HEK293 (cell line): ENCODE results near the gene SLC9A9.
"Not testable (repeated sequence)": the region's sequence is repeated elsewhere in the genome, so short reads cannot be mapped to it uniquely, and the experiment has no call there.

Experiments used
- CTCF ChIA-PET: fragments of 350-600 bp; formaldehyde crosslinking; extraction: SDS; loops from one replicate; lab custom pipeline; 2021; ENCODE audit warnings: antibody characterized with exemption; lab: Yijun Ruan, JAX
- POLR2A ChIA-PET: fragments of 300-600 bp; formaldehyde crosslinking; extraction: SDS; loops from one replicate; lab custom pipeline; 2020; ENCODE audit warnings: antibody characterized with exemption, inconsistent platforms; lab: Yijun Ruan, JAX
- H3K27ac ChIP-seq: fragments of 200-500 bp; sonication (Bioruptor generic); 2 replicates; pipeline ENCODE4 v1.5.1; 2014; ENCODE audit warnings: low read depth, low read length, control low read depth, inconsistent platforms; ENCODE audit errors: extremely low read depth
- H3K36me3 ChIP-seq, 2 experiments: fragments of 200-500 bp in 1 of 2; sonication (Bioruptor generic) in 1 of 2; 1 replicate in 1 of 2; 2 replicates in 1 of 2; pipeline ENCODE4 v1.5.1; 2014 to 2017; ENCODE audit warnings: inconsistent platforms in 2 of 2, low read length in 2 of 2; ENCODE audit not compliant: control insufficient read depth in 2 of 2, insufficient read depth in 1 of 2
- H3K4me1 ChIP-seq: fragments of 200-500 bp; sonication (Bioruptor generic); 2 replicates; pipeline ENCODE4 v1.5.1; 2014; ENCODE audit warnings: mild to moderate bottlenecking, low read length, inconsistent platforms; ENCODE audit not compliant: control insufficient read depth, insufficient read depth
- H3K4me3 ChIP-seq: 2 replicates; pipeline ENCODE4 v1.5.1; 2011; ENCODE audit warnings: low read depth, mild to moderate bottlenecking, control low read depth, low read length, moderate library complexity
- H3K9me3 ChIP-seq: fragments of 200-500 bp; sonication (Bioruptor generic); 2 replicates; pipeline ENCODE4 v1.5.1; 2014; ENCODE audit warnings: low read depth, low read length, inconsistent platforms; ENCODE audit not compliant: control insufficient read depth, insufficient read depth
- ATF2 ChIP-seq: fragments of 450-650 bp; formaldehyde crosslinking; IDR thresholded peaks from 2 replicates; pipeline ENCODE4 v1.5.1; 2016; ENCODE audit warnings: missing biosample characterization, missing genetic modification characterization, low read depth
- KLF1 ChIP-seq: fragments of 450-650 bp; formaldehyde crosslinking; IDR thresholded peaks from 2 replicates; pipeline ENCODE4 v1.5.1; 2016; ENCODE audit warnings: missing biosample characterization, missing genetic modification characterization
- ZBTB1 ChIP-seq: fragments of 450-650 bp; formaldehyde crosslinking; IDR thresholded peaks from 2 replicates; pipeline ENCODE4 v1.5.1; 2016; ENCODE audit warnings: missing biosample characterization, missing genetic modification characterization
- ZBTB6 ChIP-seq: fragments of 450-650 bp; formaldehyde crosslinking; IDR thresholded peaks from 2 replicates; pipeline ENCODE4 v1.5.1; 2017; ENCODE audit warnings: missing biosample characterization, missing genetic modification characterization
- ZNF138 ChIP-seq: fragments of 450-650 bp; formaldehyde crosslinking; IDR thresholded peaks from 2 replicates; pipeline ENCODE4 v1.5.1; 2016; ENCODE audit warnings: missing biosample characterization, missing genetic modification characterization, borderline replicate concordance
- ZNF148 ChIP-seq: fragments of 450-650 bp; formaldehyde crosslinking; IDR thresholded peaks from 2 replicates; pipeline ENCODE4 v1.5.0; 2017; ENCODE audit warnings: missing biosample characterization, missing genetic modification characterization, borderline replicate concordance
- ZNF221 ChIP-seq: fragments of 450-650 bp; formaldehyde crosslinking; IDR thresholded peaks from 2 replicates; pipeline ENCODE4 v1.5.1; 2017; ENCODE audit warnings: missing biosample characterization, missing genetic modification characterization, borderline replicate concordance
- ZNF239 ChIP-seq: fragments of 450-650 bp; formaldehyde crosslinking; IDR thresholded peaks from 2 replicates; pipeline ENCODE4 v1.5.1; 2016; ENCODE audit warnings: missing biosample characterization, missing genetic modification characterization
- ZNF280C ChIP-seq: fragments of 450-650 bp; formaldehyde crosslinking; IDR thresholded peaks from 2 replicates; pipeline ENCODE4 v1.5.1; 2016; ENCODE audit warnings: missing biosample characterization, missing genetic modification characterization
- ZNF311 ChIP-seq: fragments of 450-650 bp; formaldehyde crosslinking; IDR thresholded peaks from 2 replicates; pipeline ENCODE4 v1.5.1; 2017; ENCODE audit warnings: missing biosample characterization, missing genetic modification characterization, borderline replicate concordance
- ZNF37A ChIP-seq: fragments of 450-650 bp; IDR thresholded peaks from 2 replicates; pipeline ENCODE4 v1.5.1; 2018; ENCODE audit warnings: missing biosample characterization, missing genetic modification characterization
- ZNF596 ChIP-seq: fragments of 450-650 bp; IDR thresholded peaks from 2 replicates; pipeline ENCODE4 v1.5.0; 2018; ENCODE audit warnings: missing biosample characterization, mild to moderate bottlenecking, missing genetic modification characterization, moderate library complexity
- ZNF626 ChIP-seq: fragments of 450-650 bp; sonication (Bioruptor Pico); formaldehyde crosslinking; IDR thresholded peaks from 2 replicates; pipeline ENCODE4 v1.5.1; 2018; ENCODE audit warnings: missing biosample characterization, missing genetic modification characterization, inconsistent platforms
- ZNF664 ChIP-seq: fragments of 450-650 bp; formaldehyde crosslinking; IDR thresholded peaks from 2 replicates; pipeline ENCODE4 v1.5.1; 2016; ENCODE audit warnings: missing biosample characterization, missing genetic modification characterization
- ZNF701 ChIP-seq: fragments of 450-650 bp; formaldehyde crosslinking; IDR thresholded peaks from 2 replicates; pipeline ENCODE4 v1.5.1; 2016; ENCODE audit warnings: missing biosample characterization, missing genetic modification characterization
- ZNF785 ChIP-seq: fragments of 450-650 bp; formaldehyde crosslinking; IDR thresholded peaks from 2 replicates; pipeline ENCODE4 v1.5.1; 2016; ENCODE audit warnings: missing biosample characterization, missing genetic modification characterization

Gene SLC9A9

GRCh38 chr3:143875546-143875945, 27.3 kb upstream of the SLC9A9 start (continued):
- TF ChIP-seq ATF2 (tag by site-specific recombination) (no peak), ZNF664 (tag by site-specific recombination) (no peak), ZNF37A (tag by site-specific recombination) (no peak), ZNF239 (tag by site-specific recombination) (no peak), ZNF701 (tag by site-specific recombination) (no peak), ZNF626 (no peak)

- H3K27ac ChIP-seq, CTCF ChIA-PET, H3K9me3 ChIP-seq, H3K4me3 ChIP-seq, H3K4me1 ChIP-seq, POLR2A ChIA-PET, H3K36me3 ChIP-seq: not testable (repeated sequence)
These were observed 25.3 kb upstream of the SLC9A9 start for GRCh38 chr3:143873553-143873952.

- TF ChIP-seq ZNF148 (tag by site-specific recombination) = no peak
- no peak for TF ChIP-seq ZNF280C (tag by site-specific recombination)
- TF ChIP-seq ZNF311 (tag by site-specific recombination) = no peak
- TF ChIP-seq ZNF596 (tag by site-specific recombination) = no peak
- no peak for TF ChIP-seq ZNF785 (tag by site-specific recombination)
- TF ChIP-seq ZNF664 (tag by site-specific recombination) = no peak
- no peak for TF ChIP-seq ZBTB1 (tag by site-specific recombination)
- no peak for TF ChIP-seq ZNF138 (tag by site-specific recombination)
- TF ChIP-seq KLF1 (tag by site-specific recombination) = no peak
- no peak for TF ChIP-seq ZNF221
- TF ChIP-seq ZBTB6 (tag by site-specific recombination) = no peak
- no peak overlapping the region for H3K4me3 ChIP-seq
- no peaks in the 10 kb centered on the region for H3K4me1 ChIP-seq
- H3K36me3 ChIP-seq = no peaks in the 10 kb centered on the region
- no peak overlapping the region for H3K27ac ChIP-seq
- POLR2A ChIA-PET = no interaction called here
- CTCF ChIA-PET = no interaction called here
- H3K9me3 ChIP-seq = no peaks in the 10 kb centered on the region
These were observed 17.0 kb upstream of the SLC9A9 start for GRCh38 chr3:143865302-143865701.
